K562 (cell line): ENCODE data around the gene ZNF48. TPM values are rescaled to one million over a fixed set of nuclear protein-coding genes. Genes with fewer than 3 reads are reported as not detected.

Experiments used
- ARID2 ChIP-seq: fragments of 450-650 bp; IDR thresholded peaks from 2 replicates; pipeline ENCODE4 v1.6.1; 2017; ENCODE audit warnings: antibody characterized with exemption, mild to moderate bottlenecking
- BRD9 ChIP-seq: fragments of 450-650 bp; IDR thresholded peaks from 2 replicates; pipeline ENCODE4 v1.6.1; 2018; ENCODE audit warnings: low read depth; ENCODE audit not compliant: partially characterized antibody
- CTBP1 ChIP-seq: fragments of 450-650 bp; IDR thresholded peaks from 2 replicates; pipeline ENCODE4 v1.6.1; 2016; ENCODE audit warnings: borderline replicate concordance
- ELF1 ChIP-seq: fragments of 200-800 bp; sonication (Bioruptor generic); IDR thresholded peaks from 2 replicates; pipeline ENCODE4 v1.6.1; 2016; ENCODE audit warnings: missing genetic modification characterization, missing compliant biosample characterization
- HDAC3 ChIP-seq: fragments of 450-650 bp; IDR thresholded peaks from 2 replicates; pipeline ENCODE4 v1.6.1; 2018; ENCODE audit warnings: borderline replicate concordance, mild to moderate bottlenecking, moderate library complexity; ENCODE audit not compliant: partially characterized antibody
- HDGF ChIP-seq: fragments of 450-650 bp; IDR thresholded peaks from 2 replicates; pipeline ENCODE4 v1.6.1; 2016
- IFI16 ChIP-seq: fragments of 250-450 bp; sonication (Bioruptor Pico); IDR thresholded peaks from 2 replicates; pipeline ENCODE4 v2.1.2; 2022; ENCODE audit warnings: mild to moderate bottlenecking, inconsistent platforms
- ILF3 ChIP-seq: fragments of 450-650 bp; IDR thresholded peaks from 2 replicates; pipeline ENCODE4 v1.6.1; 2018; ENCODE audit warnings: antibody characterized with exemption, mild to moderate bottlenecking, moderate library complexity, borderline replicate concordance
- KLF6 ChIP-seq: fragments of 250-450 bp; sonication (Bioruptor Pico); IDR thresholded peaks from 2 replicates; pipeline ENCODE4 v1.4.0; 2020; ENCODE audit warnings: mild to moderate bottlenecking, moderate library complexity, borderline replicate concordance
- PML ChIP-seq: IDR thresholded peaks from 2 replicates; pipeline ENCODE4 v1.6.1; 2012; ENCODE audit warnings: low read length, inconsistent platforms
- POU5F1 ChIP-seq: fragments of 150-350 bp; IDR thresholded peaks from 2 replicates; pipeline ENCODE4 v1.6.1; 2014; ENCODE audit warnings: borderline replicate concordance, low read length, low read depth, mild to moderate bottlenecking; ENCODE audit not compliant: partially characterized antibody
- RAD21 ChIP-seq, 2 experiments: fragments of 250-450 bp in 1 of 2; fragments of 450-650 bp in 1 of 2; sonication (Bioruptor Pico) in 1 of 2; formaldehyde crosslinking in 1 of 2; IDR thresholded peaks in 1 of 2; conservative IDR thresholded peaks in 1 of 2; 2 replicates each; pipeline versions ENCODE4 v1.4.0 to v1.8.0; 2020 to 2022; ENCODE audit warnings: mild to moderate bottlenecking in 2 of 2, moderate library complexity in 1 of 2
- RBM14 ChIP-seq: fragments of 200-400 bp; formaldehyde crosslinking; IDR thresholded peaks from 2 replicates; pipeline ENCODE4 v1.6.1; 2018; ENCODE audit warnings: low read depth, mild to moderate bottlenecking, low read length, moderate library complexity, borderline replicate concordance; ENCODE audit not compliant: insufficient read depth
- RBM25 ChIP-seq: fragments of 200-400 bp; formaldehyde crosslinking; IDR thresholded peaks from 2 replicates; pipeline ENCODE4 v1.6.1; 2018; ENCODE audit warnings: low read length, low read depth, moderate library complexity; ENCODE audit not compliant: severe bottlenecking
- STAT6 ChIP-seq: sonication (generic); formaldehyde crosslinking; IDR thresholded peaks from 2 replicates; pipeline ENCODE4 v1.8.1; 2023; ENCODE audit warnings: mild to moderate bottlenecking, missing genetic modification reagents
- YY1 ChIP-seq, 3 experiments: IDR thresholded peaks; 2 replicates each; pipeline ENCODE4 v1.6.1; 2011; ENCODE audit warnings: low read length in 2 of 3, mild to moderate bottlenecking in 2 of 3, moderate library complexity in 2 of 3, borderline replicate concordance in 1 of 3, control low read depth in 1 of 3, low read depth in 1 of 3; ENCODE audit not compliant: insufficient read depth in 3 of 3, insufficient replicate concordance in 2 of 3, control insufficient read depth in 1 of 3, insufficient read length in 1 of 3; ENCODE audit errors: extremely low read depth in 1 of 3
- ZBTB7A ChIP-seq: IDR thresholded peaks from 2 replicates; pipeline ENCODE4 v1.6.1; 2011; ENCODE audit warnings: low read depth, mild to moderate bottlenecking, low read length, moderate library complexity, borderline replicate concordance; ENCODE audit not compliant: control insufficient read depth
- ZC3H4 ChIP-seq: sonication (generic); formaldehyde crosslinking; IDR thresholded peaks from 2 replicates; pipeline ENCODE4 v1.9.0; 2021; ENCODE audit warnings: missing genetic modification reagents, borderline replicate concordance
- ZFX ChIP-seq: sonication (generic); formaldehyde crosslinking; IDR thresholded peaks from 2 replicates; pipeline ENCODE4 v1.8.0; 2022; ENCODE audit warnings: mild to moderate bottlenecking, missing genetic modification reagents, moderate library complexity
- ZNF511 ChIP-seq: sonication (generic); formaldehyde crosslinking; IDR thresholded peaks from 2 replicates; pipeline ENCODE4 v1.8.0; 2022; ENCODE audit warnings: mild to moderate bottlenecking, missing genetic modification reagents
- polyA plus RNA-seq, 8 experiments: library from polyadenylated mRNA; depleted of rRNA in 4 of 8; stranded (reverse) in 5 of 8; unstranded in 3 of 8; fragments of >200 nt; fragmentation: Nextera tagmentation in 2 of 8; fragmentation: Illumina TruSeq in 1 of 8; extraction: Ambion mirVana in 2 of 8; extraction: Trizol in 1 of 8; gene quantifications; 2 replicates each; pipeline versions ENCODE4 v1.2.1 to v1.2.3, GENCODE V29; 2011 to 2014; ENCODE audit warnings: inconsistent platforms in 1 of 8, missing spikeins in 1 of 8
- total RNA-seq, 7 experiments: library from RNA; depleted of rRNA in 6 of 7; stranded (reverse); fragments of >200 nt in 6 of 7; fragmentation: Illumina TruSeq in 2 of 7; extraction: Trizol in 2 of 7; gene quantifications; 2 replicates each; pipeline versions ENCODE4 v1.2.1 to v1.2.3, GENCODE V29; 2011 to 2021; ENCODE audit warnings: low replicate concordance in 1 of 7
- TF ChIP-seq, protein P1 (sequence below): sonication (generic); formaldehyde crosslinking; IDR thresholded peaks from 2 replicates; pipeline ENCODE4 v1.8.1; 2022; ENCODE audit warnings: missing genetic modification reagents
- TF ChIP-seq, protein P2 (sequence below): fragments of 450-650 bp; IDR thresholded peaks from 2 replicates; pipeline ENCODE4 v1.6.1; 2016

The ZNF48 gene
- total and polyA plus RNA-seq, 9 of the 15 experiments (the other 6 are each of a cell fraction or from before 2014, with no cell fraction given): 0.38 to 11.6 (median 4.7) TPM

- TF ChIP-seq STAT6 (CRISPR knock-in tag): no peak
- peak; percentile 92 for TF ChIP-seq ZFX (CRISPR knock-in tag)
- no peak for TF ChIP-seq IFI16 (CRISPR knock-in tag)
- TF ChIP-seq ZBTB7A: no peak; the same call in 1 of the 2 replicates
- no peak for TF ChIP-seq RBM25
- 0 out of 2 replicates have a peak, but pooled peaks have one; percentile 33 for TF ChIP-seq ELF1 (tag)
- TF ChIP-seq ARID2: peak; percentile 2; the same call in 1 of the 2 replicates
- TF ChIP-seq ZC3H4 (CRISPR knock-in tag): no peak
- peak; percentile 56; the same call in 1 of the 2 replicates for TF ChIP-seq CTBP1
- TF ChIP-seq ILF3: no peak
- no peak for TF ChIP-seq KLF6 (CRISPR knock-in tag)
- no peak for TF ChIP-seq RBM14
- TF ChIP-seq HDAC3: no peak
- peak; percentile 66 for TF ChIP-seq BRD9
- TF ChIP-seq ZNF511 (CRISPR knock-in tag): peak; percentile 87; the same call in 1 of the 2 replicates
- TF ChIP-seq, protein P1, sequence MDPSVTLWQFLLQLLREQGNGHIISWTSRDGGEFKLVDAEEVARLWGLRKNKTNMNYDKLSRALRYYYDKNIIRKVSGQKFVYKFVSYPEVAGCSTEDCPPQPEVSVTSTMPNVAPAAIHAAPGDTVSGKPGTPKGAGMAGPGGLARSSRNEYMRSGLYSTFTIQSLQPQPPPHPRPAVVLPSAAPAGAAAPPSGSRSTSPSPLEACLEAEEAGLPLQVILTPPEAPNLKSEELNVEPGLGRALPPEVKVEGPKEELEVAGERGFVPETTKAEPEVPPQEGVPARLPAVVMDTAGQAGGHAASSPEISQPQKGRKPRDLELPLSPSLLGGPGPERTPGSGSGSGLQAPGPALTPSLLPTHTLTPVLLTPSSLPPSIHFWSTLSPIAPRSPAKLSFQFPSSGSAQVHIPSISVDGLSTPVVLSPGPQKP: no peak
- TF ChIP-seq, protein P2, sequence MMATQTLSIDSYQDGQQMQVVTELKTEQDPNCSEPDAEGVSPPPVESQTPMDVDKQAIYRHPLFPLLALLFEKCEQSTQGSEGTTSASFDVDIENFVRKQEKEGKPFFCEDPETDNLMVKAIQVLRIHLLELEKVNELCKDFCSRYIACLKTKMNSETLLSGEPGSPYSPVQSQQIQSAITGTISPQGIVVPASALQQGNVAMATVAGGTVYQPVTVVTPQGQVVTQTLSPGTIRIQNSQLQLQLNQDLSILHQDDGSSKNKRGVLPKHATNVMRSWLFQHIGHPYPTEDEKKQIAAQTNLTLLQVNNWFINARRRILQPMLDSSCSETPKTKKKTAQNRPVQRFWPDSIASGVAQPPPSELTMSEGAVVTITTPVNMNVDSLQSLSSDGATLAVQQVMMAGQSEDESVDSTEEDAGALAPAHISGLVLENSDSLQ: 0 out of 2 replicates have a peak, but pooled peaks have one; percentile 6
- TF ChIP-seq HDGF: 0 out of 2 replicates have a peak, but pooled peaks have one; percentile 52
- no peak for TF ChIP-seq POU5F1
- no peak for TF ChIP-seq PML
- TF ChIP-seq RAD21 (CRISPR knock-in tag; conservative IDR thresholded peaks at IDR 0.05 in 1 of 2, IDR thresholded peaks at IDR 0.05 in 1 of 2): no peak; a peak in 1 of 4 replicates
- peak in 1 of 3 experiments; percentile 9 for TF ChIP-seq YY1 (IDR thresholded peaks at IDR 0.05; ENCODE audit: borderline replicate concordance in 1 of 3, control insufficient read depth in 1 of 3, extremely low read depth in 1 of 3, insufficient read depth in 3 of 3, insufficient read length in 1 of 3, insufficient replicate concordance in 2 of 3, low read depth in 1 of 3, low read length in 2 of 3)
These were observed 35.3 kb downstream of the ZNF48 start (continued) for GRCh38 chr16:30430428-30430970.
